ENCODE data around the gene CDC42.
"Not testable (repeated sequence)": the region's sequence is repeated elsewhere in the genome, so short reads cannot be mapped to it uniquely, and the experiment has no call there.

The CDC42 gene

DNA sequence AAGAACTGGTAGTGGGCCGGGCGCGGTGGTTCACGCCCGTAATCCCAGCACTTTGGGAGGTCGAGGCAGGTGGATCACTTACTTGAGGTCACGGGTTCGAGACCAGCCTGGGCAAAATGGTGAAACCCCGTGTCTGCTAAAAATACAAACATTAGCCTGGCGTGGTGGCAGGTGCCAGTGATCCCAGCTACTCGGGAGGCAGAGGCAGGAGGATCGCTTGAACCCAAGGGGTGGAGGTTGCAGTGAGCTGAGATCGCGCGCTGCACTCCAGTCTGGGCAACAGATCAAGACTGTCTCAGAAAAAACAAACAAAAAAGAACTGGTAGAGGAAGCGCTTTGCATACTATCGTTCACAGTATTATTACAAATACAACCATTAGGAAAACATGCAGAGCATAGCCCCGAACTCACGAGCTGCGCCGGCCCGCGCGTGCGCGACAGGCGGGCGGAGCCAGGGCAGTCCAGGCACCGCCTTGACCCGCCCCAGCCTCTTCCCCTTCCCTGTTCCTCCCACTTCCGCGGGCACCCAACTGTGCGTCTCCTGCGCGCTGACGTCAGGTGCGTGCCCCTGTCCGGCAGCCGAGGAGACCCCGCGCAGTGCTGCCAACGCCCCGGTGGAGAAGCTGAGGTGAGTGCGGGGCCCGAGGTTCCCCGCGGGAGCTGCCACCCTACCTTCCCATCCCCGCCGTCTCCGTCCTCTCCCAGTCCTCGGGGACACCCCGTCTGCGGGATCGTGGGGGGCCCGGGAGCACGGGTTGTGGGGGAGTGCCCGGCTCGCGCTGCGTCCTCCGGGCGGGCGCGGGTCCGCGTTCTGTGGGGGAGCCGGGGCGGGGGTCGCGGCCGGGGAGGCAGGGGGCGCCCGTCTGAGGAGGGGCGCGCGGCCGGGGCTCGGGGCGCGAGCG is at the start of gene CDC42:
CDC42 (plus strand) TSS at position 595 of the 902 bp plus-strand sequence. CDS start 25,770 bp downstream, outside the sequence.
- DNase-seq (ENCODE audit: low read depth) = peak; percentile 95

DNA sequence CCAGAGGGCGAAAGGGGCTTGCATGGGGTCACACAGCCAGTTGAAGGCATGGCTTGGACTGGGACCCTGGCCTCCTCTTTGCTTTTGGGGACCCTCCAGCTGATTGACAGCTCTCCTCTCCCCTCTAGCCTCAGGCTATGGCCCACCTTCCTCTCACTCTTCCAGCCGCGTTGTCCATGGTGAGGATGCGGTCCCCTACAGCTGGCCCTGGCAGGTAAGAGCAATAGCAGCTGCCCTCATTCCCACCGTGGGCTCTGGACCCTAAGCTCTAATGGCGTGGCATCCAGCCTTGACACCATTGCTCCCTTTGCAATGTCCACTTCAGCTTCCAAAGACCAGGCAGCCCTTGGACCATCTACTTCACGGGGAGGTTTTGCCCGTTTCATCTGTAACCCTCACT is 49.6 kb upstream of the CDC42 start:
- not testable (repeated sequence) for DNase-seq (ENCODE audit: low read depth)

DNA sequence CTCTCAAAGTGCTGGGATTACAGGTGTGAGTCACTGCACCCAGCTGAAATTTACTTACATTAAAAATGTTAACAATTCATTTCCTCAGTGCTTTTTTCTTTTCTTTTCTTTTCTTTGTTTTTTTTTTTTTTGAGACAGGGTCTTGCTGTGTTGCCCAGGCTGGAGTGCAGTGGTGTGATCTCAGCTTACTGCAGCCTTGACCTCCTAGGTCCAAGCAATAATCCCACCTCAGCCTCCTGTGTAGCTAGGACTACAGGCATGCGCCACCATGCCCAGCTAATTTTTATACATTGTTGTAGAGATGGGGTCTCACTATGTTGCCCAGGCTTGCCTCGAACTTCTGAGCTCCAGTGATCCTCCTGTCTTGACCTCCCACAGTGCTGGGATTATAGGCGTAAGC is 48.5 kb upstream of the CDC42 start:
- not testable (repeated sequence) for DNase-seq (ENCODE audit: low read depth)

DNA sequence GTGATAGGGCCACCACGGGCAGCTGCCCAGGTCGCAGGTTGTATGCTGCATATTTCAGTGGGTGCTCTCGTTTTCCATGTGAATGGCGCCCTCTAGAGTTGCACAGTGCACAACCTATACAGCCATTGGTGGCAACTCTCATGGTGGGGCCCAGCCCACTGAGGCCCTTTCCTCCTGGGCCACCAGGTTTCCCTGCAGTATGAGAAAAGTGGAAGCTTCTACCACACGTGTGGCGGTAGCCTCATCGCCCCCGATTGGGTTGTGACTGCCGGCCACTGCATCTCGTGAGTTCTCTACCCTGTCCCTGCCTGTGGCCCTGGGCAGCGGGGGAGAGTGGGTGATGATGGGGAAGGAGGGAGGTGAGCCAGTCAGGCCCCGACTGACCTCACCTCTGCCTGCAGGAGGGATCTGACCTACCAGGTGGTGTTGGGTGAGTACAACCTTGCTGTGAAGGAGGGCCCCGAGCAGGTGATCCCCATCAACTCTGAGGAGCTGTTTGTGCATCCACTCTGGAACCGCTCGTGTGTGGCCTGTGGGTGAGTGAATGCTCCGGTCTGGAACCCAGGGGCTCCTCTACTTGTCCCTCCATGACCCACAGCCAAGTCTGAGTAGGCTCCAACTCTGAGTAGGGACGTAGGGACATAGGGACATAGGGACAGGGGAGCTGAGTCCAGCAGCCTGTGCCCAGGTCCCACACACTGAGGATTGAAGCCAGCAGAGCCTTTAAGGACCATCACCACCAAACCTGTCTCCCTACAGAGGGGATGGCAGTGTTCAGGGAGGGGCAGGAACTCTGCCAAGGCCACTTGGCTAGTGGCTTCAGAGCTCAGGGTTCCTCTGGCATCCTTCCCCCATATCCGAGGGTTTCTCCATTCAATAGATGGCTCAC is 47.0 kb upstream of the CDC42 start:
- DNase-seq (ENCODE audit: low read depth) = peak; percentile 49

DNA sequence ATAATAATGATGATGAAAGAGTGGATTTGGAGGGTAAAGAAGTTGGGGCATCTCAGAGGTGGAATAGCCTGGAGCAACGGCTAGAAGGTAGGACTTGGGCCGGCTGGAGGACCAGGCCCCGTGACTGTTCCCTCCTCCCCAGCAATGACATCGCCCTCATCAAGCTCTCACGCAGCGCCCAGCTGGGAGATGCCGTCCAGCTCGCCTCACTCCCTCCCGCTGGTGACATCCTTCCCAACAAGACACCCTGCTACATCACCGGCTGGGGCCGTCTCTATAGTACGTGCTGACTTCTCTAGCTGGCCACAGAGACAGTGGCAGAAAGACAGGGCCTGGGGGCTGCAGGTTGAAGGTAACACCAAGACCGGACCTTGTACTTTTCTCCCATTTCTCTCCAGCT is 45.8 kb upstream of the CDC42 start:
- DNase-seq (ENCODE audit: low read depth) = not testable (repeated sequence)

DNA sequence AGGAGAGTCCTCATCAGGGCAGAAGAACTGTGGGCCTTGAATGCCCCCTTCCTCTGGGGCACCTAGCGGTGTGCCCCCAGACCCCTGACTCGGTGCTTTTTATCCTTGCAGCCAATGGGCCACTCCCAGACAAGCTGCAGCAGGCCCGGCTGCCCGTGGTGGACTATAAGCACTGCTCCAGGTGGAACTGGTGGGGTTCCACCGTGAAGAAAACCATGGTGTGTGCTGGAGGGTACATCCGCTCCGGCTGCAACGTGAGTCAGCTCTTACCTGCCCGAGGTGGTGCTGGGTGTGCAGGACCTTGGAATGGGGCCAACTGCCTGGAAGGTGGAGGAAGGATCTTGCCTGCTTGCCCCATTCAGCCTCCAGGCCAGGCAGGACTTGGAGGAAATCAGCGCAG is 45.2 kb upstream of the CDC42 start:
- DNase-seq (ENCODE audit: low read depth) = not testable (repeated sequence)

DNA sequence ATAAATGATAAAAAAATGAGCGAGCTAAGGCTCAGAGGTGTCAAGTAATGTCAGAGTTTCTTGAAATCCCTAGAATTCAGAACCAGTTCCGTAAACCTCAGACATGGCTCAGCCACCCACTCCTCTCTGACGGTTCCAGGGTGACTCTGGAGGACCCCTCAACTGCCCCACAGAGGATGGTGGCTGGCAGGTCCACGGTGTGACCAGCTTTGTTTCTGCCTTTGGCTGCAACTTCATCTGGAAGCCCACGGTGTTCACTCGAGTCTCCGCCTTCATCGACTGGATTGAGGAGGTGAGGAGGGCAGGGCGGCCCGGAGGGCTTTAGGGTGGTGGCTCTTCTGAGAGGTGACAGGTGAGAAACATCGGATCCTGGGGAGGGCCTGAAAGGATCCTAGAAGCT is 42.9 kb upstream of the CDC42 start:
- DNase-seq (ENCODE audit: low read depth) = not testable (repeated sequence)

DNA sequence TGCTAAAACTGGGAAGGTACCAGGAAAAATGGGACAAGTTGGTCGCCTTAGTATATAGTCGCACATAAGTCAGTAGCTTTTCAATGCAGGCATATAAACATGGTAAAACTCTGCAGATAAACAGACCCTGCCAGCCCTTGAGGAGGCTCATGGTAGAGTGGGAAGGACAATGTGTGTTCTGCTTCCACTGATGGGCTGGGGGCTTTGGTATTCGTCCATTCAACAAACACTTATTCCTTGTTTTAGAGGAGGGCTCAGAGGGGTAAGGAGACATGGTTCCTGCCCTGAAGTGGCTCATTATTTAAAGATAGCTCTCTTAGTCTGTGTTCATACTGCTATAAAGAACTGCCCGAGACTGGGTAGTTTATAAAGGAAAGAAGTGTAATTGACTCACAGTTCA is 39.8 kb upstream of the CDC42 start:
- not testable (repeated sequence) for DNase-seq (ENCODE audit: low read depth)

DNA sequence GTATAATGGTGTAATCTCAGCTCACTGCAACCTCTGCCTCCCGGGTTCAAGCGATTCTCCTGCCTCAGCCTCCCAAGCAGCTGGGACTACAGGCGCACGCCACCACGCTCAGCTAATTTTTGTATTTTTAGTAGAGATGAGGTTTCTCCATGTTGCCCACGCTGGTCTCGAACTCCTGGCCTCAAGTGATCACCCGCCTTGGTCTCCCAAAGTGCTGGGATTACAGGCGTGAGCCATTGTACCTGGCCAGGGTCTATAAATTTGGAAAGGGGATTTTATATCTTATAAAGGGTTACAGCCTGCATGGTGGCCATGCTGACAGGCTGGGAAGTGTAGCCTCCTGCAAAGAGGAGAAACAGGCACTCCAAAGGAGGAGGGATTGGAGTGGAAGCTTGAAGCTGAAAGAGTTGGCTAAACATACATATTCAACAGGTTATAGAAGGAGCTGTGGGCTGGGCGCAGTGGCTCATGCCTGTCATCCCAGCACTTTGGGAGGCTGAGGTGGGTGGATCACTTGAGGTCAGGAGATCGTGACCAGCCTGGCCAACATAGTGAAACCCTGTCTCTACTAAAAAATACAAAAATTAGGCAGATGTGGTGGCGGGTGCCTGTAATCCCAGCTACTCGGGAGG is 37.8 kb upstream of the CDC42 start:
- not testable (repeated sequence) for DNase-seq (ENCODE audit: low read depth)

DNA sequence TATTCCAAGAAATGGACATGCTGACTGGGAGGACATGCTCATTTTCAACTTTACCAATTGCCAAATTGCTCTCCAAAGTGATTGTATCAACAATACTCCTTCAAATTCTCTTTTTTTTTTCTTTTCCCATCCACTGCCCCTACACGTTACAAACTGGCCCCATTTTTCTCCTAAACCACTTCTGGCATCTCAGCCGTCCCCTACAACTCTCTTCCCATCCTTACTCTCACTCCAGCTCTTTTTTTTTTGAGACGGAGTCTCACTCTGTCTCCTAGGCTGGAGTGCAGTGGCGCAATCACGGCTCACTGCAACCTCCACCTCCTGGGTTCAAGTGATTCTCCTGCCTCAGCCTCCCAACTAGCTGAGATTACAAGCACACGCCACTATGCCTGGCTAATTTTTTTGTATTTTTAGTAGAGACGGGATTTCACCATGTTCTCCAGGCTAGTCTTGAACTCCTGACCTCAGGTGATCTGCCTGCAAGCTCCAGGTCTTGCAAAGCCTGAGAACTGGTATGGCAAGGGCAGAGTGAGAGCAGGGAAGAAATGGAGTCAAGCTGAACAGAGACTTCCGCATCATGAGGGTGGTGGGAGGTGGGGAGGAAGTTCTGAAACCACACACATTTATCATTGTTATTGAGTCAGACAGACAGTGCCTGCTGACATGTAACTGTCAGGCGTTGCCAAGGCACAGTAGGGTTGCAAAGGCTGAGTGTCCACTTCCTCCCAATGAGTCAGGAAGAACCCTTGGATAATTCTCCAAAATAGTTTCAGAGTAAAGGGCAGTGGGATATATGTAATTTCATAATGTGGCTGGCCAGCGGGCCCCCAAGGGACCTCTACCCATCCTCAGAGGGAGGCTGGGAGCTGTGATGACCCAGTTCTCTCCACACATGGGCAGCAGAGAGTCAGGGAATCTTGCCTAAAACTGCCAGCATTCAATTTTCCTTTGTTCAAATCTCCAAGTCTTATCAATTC is 33.6 kb upstream of the CDC42 start:
- peak; percentile 93 for DNase-seq (ENCODE audit: low read depth)

DNA sequence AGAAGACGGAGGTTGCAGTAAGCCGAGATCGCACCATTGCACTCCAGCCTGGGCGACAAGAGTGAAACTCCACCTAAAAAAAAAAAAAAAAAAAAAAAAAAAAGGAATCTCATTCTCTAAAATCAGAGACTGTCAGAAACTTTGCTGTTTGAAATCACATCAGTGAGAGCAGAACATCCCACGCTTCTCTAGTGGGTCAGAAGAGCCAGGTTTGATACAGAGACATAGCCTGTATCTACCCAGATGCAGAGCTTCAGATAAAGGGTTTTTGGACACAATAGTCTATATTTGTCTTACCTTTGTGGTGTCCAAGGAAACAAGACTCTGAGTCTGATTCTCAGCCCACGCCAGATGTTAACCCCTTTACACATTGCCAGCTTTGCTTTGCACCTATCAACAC is 31.4 kb upstream of the CDC42 start:
- DNase-seq (ENCODE audit: low read depth) = no peak

DNA sequence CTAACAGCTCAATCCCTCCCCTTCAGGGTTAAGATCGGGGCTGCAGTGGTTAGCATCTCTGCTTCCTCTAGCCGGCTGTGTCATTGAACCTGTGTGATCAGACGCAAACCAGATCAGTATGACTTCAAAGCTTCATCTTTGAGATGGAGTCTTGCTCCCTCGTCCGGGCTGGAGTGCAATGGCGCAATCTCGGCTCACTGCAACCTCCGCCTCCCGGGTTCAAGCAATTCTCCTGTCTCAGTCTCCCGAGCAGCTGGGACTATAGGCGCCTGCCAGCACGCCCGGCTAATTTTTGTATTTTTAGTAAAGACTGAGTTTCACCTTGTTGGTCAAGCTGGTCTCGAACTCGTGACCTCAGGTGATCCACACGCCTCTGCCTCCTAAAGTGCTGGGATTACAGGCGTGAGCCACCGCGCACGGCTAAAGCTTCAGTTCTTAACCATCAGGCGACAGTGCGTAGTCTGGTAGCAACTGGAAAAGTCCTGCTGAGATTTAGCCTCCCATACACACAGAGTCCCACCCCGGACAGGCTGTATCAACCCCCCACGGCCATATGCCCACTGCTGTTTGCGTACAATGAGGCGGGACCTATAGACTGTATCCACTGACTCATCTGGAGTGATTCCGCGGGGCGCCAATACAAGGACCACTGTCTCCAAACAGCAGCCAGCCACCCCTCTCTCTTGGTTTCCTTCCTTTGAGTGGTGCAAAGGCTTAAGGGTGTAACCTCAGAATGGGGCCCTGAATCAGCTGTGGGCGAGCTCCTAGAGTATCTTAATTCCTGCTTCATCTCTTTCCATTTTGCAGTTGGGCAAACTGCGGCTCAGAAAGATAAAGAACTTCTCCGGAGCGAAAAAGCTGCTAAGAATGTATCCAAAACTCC is 27.8 kb upstream of the CDC42 start:
- DNase-seq (ENCODE audit: low read depth) = peak; percentile 94

DNA sequence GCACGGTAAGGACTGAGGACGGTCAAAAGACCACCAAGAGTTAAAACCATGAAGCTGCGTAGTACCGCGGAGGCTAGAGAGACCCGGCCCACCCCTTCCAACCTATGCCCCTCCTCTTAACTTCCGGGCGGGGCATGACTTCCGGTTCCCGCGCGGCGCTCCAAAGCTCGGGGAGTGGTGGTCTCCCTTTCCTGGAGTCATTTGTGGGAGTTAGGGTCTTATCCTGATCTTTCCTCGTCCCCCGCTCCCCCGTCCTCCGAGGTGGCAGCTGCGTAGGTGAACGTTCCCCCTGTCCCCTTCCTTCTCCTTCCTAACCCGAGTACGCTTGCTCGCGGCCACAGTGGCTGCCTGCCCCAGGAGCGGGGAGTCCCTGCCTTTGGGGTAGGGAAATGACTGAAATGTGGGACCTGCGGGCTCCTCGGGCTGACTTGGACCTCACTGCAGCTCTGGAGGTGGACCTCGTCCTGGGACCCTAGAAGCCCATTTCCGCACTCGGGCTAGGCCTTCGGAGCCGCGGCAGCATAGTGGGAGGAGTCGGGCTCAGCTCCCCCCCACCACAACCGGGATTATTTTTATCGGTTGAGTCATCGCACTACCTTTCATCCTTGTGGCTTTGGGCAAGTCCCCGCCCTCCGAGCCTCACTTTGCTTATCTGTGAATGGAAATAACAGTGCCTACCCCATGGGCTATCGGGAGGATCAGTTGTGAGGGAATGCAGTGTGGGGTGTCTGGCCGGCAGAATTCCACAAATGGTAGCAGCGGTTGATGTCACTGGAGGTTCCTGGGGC is 26.9 kb upstream of the CDC42 start:
- peak; percentile 91 for DNase-seq (ENCODE audit: low read depth)

DNA sequence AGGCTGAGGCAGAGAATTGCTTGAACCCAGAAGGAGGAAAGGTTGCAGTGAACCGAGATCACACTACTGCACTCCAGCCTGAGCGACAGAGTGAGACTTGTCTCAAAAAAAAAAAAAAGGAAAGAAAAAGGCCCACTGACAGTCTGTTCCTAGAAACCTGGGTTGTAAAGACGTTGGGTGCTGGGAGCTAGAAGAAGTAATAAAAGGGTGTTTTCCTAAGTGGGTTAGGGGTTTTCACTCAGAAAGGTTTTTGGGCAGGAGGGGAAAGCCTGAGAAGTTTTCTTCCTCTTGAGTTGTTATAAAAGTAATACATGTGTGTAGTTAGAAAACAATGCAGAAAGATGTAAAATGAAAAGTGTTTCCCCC is 25.6 kb upstream of the CDC42 start:
- no peak for DNase-seq (ENCODE audit: low read depth)

DNA sequence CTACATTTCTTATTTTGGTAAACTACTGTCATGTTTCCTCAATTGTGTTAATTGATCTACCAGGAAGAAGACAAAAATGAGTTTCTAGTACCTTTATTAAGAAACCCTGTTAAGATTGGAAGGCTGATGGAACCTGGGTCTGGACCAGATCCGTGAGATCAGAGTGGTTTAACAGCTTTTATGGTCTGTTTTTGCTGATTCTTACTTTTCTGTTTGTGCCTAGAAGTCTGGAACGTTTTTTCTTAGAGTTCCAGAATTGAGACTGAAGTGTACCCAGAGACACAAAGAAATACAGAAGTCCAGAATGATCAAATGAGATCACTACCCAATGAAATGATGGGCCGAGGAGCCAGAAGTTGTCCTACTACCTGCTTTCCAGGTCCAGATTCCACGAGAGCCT is 22.5 kb upstream of the CDC42 start:
- DNase-seq (ENCODE audit: low read depth) = no peak

DNA sequence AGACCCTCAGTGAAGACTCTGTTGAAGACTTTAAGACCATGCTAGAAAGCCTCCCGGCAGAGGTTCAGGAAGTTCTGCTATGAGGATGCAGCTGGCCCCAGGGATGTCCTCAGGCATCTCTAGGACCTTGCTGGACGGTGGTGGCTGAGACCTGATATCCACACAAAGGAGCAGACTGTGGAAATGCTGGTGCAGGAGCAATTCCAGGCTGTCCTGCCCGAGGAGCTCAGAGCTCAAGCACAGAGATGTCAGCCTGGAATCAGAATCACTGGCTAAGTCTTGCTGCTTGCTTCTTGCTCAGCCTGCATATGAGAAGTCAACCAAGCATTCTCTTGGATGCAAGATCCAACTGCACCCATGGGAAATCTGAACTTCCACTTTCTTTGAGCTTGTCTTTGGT is 22.0 kb upstream of the CDC42 start:
- no peak for DNase-seq (ENCODE audit: low read depth)

DNA sequence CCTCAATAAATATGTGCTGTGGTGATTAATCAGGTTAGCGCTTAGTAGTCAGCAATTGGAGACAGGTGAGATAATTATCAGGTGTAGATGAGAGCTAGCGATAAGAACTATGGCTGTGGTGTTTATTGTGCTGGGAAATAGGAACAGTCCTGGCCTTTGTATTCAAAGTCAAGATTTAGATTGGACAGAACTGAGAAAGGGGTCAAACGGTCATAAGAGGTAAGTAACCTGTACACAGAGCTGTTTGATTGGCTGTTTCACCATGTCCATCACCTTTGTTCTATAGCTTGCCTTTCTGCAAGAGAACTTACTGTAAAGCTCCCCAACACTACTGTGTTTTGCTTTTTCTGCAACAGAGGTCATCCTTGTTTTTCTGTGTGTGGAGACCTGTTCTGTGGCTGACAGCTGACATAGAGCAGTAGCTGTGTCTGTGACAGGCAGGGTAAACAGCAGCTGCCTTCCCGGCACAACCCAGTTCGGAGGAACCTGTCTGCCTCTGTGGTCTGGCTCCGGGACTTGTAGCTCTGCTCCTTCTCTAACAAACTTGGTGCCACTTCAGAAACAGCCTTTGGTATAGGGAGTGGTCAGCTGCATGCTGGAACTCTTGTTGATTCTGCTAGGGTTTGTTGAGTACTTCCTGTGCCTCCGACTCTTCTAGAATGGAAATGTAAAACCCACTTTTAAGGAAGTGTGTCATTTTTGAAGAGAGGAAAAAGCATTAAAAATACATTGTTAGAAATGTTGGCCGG is 21.1 kb upstream of the CDC42 start:
- DNase-seq (ENCODE audit: low read depth) = no peak

DNA sequence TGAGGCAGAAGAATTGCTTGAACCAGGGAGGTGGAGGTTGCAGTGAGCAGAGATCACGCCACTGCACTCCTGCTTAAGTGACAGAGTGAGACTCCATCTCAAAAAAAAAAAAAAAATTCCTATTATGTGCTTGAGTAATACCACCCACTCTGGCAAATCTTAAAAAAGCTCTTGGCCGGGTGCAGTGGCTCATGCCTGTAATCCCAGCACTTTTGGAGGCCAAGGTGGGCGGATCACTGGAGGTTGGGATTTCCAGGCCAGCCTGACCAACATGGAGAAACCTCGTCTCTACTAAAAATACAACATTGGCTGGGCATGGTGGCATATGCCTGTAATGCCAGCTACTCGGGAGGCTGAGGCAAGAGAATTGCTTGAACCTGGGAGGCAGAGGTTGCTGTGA is 17.7 kb upstream of the CDC42 start:
- not testable (repeated sequence) for DNase-seq (ENCODE audit: low read depth)

DNA sequence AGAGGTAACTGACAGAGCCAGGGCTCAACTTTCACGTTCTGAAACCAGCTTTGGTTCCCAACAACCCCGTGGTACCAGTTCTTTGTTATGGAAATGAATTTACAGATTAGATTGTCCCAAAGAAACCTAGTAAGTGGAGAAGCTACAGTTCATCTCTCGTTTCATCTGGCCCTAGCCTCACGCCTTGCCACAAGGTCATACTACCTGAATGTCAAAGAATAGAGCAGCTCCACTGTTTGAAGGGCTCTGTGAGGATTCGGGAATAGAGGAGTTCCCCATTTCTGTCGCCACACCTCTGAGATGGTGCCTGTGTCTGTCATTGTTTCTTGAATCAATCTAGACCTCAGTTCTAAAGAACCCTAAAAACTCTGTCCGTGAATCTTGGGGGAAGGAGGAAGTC is 15.0 kb upstream of the CDC42 start:
- DNase-seq (ENCODE audit: low read depth) = no peak

All from ELR (cell line).